IMR-90 (cell line): Measurements from ENCODE around the gene BCAT1.

Source experiments
- CTCF ChIP-seq: conservative IDR thresholded peaks from 2 replicates; pipeline ENCODE4 v1.5.1; 2012; ENCODE audit warnings: mild to moderate bottlenecking, low read depth, low read length, improper control_type of control experiment
- MXI1 ChIP-seq: IDR thresholded peaks from 2 replicates; pipeline ENCODE4 v1.6.1; 2012; ENCODE audit warnings: low read depth, mild to moderate bottlenecking, low read length, moderate library complexity, borderline replicate concordance
- POLR2A ChIP-seq: IDR thresholded peaks from 2 replicates; pipeline ENCODE4 v1.6.1; 2012; ENCODE audit warnings: mild to moderate bottlenecking, low read depth, low read length
- RAD21 ChIP-seq: IDR thresholded peaks from 2 replicates; pipeline ENCODE4 v1.6.1; 2012; ENCODE audit warnings: low read length, improper control_type of control experiment
- TF ChIP-seq, protein P1 (sequence below): fragments of 150-350 bp; IDR thresholded peaks from 2 replicates; pipeline ENCODE4 v1.6.1; 2017; ENCODE audit warnings: mild to moderate bottlenecking, antibody characterized with exemption, low read length, low read depth

GRCh38 chr12:24960222-24960855, 11.4 kb upstream of the BCAT1 start:
- TF ChIP-seq CTCF (peak; percentile 82), POLR2A (no peak), MXI1 (no peak), RAD21 (peak; percentile 71)
- TF ChIP-seq, protein P1, sequence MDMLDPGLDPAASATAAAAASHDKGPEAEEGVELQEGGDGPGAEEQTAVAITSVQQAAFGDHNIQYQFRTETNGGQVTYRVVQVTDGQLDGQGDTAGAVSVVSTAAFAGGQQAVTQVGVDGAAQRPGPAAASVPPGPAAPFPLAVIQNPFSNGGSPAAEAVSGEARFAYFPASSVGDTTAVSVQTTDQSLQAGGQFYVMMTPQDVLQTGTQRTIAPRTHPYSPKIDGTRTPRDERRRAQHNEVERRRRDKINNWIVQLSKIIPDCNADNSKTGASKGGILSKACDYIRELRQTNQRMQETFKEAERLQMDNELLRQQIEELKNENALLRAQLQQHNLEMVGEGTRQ = no peak
